ENCODE measurements around the gene SIT1.

- TF ChIP-seq POLR2A (IDR thresholded peaks at IDR 0.05; ENCODE audit: low read depth, low read length), result no peak; the same call in 1 of the 2 replicates
- TF ChIP-seq POLR2AphosphoS5 (IDR thresholded peaks at IDR 0.05; ENCODE audit: low read depth, low read length), result no peak
- TF ChIP-seq PAX5 (IDR thresholded peaks at IDR 0.05; ENCODE audit: insufficient read depth, low read length, severe bottlenecking), result no peak
Measured at GRCh38 chr9:35650341-35651158, at the start of gene SIT1.

Data from GM12891 (cell line).